Naive thymus-derived CD4-positive, alpha-beta T cell (primary cell): ENCODE results near the gene MBD3L3. TPM values are rescaled to one million over a fixed set of nuclear protein-coding genes. Genes with fewer than 3 reads are reported as not detected.
A peak's percentile ranks its signal among the peaks of the same experiment; 100 is the strongest.

ENCODE experiments used
- ATAC-seq: fragments of 150-1000 bp; cut with Tn5 transposase; 2 replicates; pipeline ENCODE4 v1.10.0; 2021; ENCODE audit warnings: mild to moderate bottlenecking, moderate library complexity
- CTCF ChIA-PET: fragments of 350-600 bp; sonication (Branson Sonifier 250); formaldehyde crosslinking; loops from one replicate; lab custom pipeline; 2021; ENCODE audit warnings: antibody characterized with exemption; lab: Charles Lee
- POLR2A ChIA-PET: fragments of 350-600 bp; sonication (Branson Sonifier 250); formaldehyde crosslinking; loops from one replicate; lab custom pipeline; 2021; ENCODE audit warnings: antibody characterized with exemption, inconsistent platforms; lab: Charles Lee
- DNase-seq, 9 donors: peaks; one replicate each; pipeline versions ENCODE4 v3.0.0 to v3.0.0-alpha.2; 2020 to 2022; ENCODE audit warnings: mixed read lengths in 1 of 9
- H3K27ac ChIP-seq: one replicate; pipeline ENCODE4 v1.7.0; 2013; ENCODE audit warnings: mild to moderate bottlenecking, low read depth, low read length, moderate library complexity
- H3K27me3 ChIP-seq, 2 donors: one replicate each; pipeline ENCODE4 v1.7.0; 2013; ENCODE audit warnings: low read length in 2 of 2, mild to moderate bottlenecking in 2 of 2, moderate library complexity in 2 of 2; ENCODE audit not compliant: control insufficient read depth in 2 of 2, insufficient read depth in 2 of 2
- H3K36me3 ChIP-seq, 3 experiments: 1 replicate in 2 of 3; 2 replicates in 1 of 3; pipeline ENCODE4 v1.7.0; 2013; ENCODE audit warnings: low read length in 3 of 3, mild to moderate bottlenecking in 3 of 3, moderate library complexity in 1 of 3; ENCODE audit not compliant: insufficient read depth in 3 of 3, control insufficient read depth in 2 of 3
- H3K4me1 ChIP-seq, 2 donors: one replicate each; pipeline ENCODE4 v1.7.0; 2013; ENCODE audit warnings: low read length in 2 of 2, mild to moderate bottlenecking in 2 of 2, moderate library complexity in 1 of 2; ENCODE audit not compliant: control insufficient read depth in 2 of 2, insufficient read depth in 2 of 2
- H3K4me3 ChIP-seq: 2 replicates; pipeline ENCODE4 v1.7.0; 2013; ENCODE audit warnings: mild to moderate bottlenecking, low read length
- H3K9me3 ChIP-seq, 3 experiments: 1 replicate in 2 of 3; 2 replicates in 1 of 3; pipeline ENCODE4 v1.7.0; 2013; ENCODE audit warnings: low read length in 3 of 3; ENCODE audit not compliant: control insufficient read depth in 2 of 3
- H3K27ac Mint-ChIP-seq, 9 donors: one replicate each; pipeline ENCODE4 v1.8.0; 2020 to 2022; ENCODE audit warnings: mixed read lengths in 9 of 9, mild to moderate bottlenecking in 8 of 9, moderate library complexity in 5 of 9, inconsistent platforms in 2 of 9
- H3K27me3 Mint-ChIP-seq, 5 donors: one replicate each; pipeline ENCODE4 v1.8.0; 2021 to 2022; ENCODE audit warnings: mixed read lengths in 5 of 5, mild to moderate bottlenecking in 1 of 5
- H3K36me3 Mint-ChIP-seq, 5 donors: one replicate each; pipeline ENCODE4 v1.8.0; 2020 to 2022; ENCODE audit warnings: mixed read lengths in 5 of 5, mild to moderate bottlenecking in 3 of 5, inconsistent platforms in 1 of 5
- H3K4me1 Mint-ChIP-seq, 7 donors: one replicate each; pipeline ENCODE4 v1.8.0; 2020 to 2022; ENCODE audit warnings: mixed read lengths in 7 of 7, mild to moderate bottlenecking in 3 of 7, inconsistent platforms in 1 of 7
- H3K4me3 Mint-ChIP-seq, 10 donors: one replicate each; pipeline ENCODE4 v1.8.0; 2020 to 2022; ENCODE audit warnings: mild to moderate bottlenecking in 10 of 10, mixed read lengths in 10 of 10, moderate library complexity in 6 of 10, inconsistent platforms in 2 of 10
- H3K9me3 Mint-ChIP-seq, 11 donors: one replicate each; pipeline ENCODE4 v1.8.0; 2020 to 2022; ENCODE audit warnings: mixed read lengths in 11 of 11, mild to moderate bottlenecking in 4 of 11, inconsistent platforms in 1 of 11, moderate library complexity in 1 of 11
- intact Hi-C, 2 donors: fragments of 100-400 bp; cut with micrococcal nuclease; formaldehyde crosslinking; loops; one replicate each; pipeline ENCODE4 v1.15.1; 2023
- polyA plus RNA-seq, 2 donors: library from polyadenylated mRNA; unstranded; fragments of 300-500 nt; fragmentation: Illumina TruSeq; gene quantifications; one replicate each; pipeline ENCODE4 v1.2.3, GENCODE V29; 2021
- total RNA-seq, 6 experiments: library from RNA in 5 of 6; stranded (reverse) in 5 of 6; gene quantifications; 1 replicate in 5 of 6; 2 replicates in 1 of 6; pipeline ENCODE4 v1.2.3 and lab custom pipeline; 2021 to 2026

Gene MBD3L3
- total and polyA plus RNA-seq, 7 experiments from 2014 or later = not detected

- ATAC-seq (no peak), DNase-seq (no peak)
- H3K9me3 Mint-ChIP-seq = peaks cover 4 to 63% (median 51%) of the 10 kb centered on the region in 11 donors
- no peaks in the 10 kb centered on the region for H3K27me3 Mint-ChIP-seq
- Histone ChIP-seq H3K9me3 (peaks cover 6 to 50% (median 25%) of the 10 kb centered on the region in 3 experiments), H3K4me1 (peaks cover 0 to 3% of the 10 kb centered on the region in 2 donors), H3K4me3 (no peak overlapping the region), H3K36me3 (peaks cover 59 to 92% (median 73%) of the 10 kb centered on the region in 3 experiments), H3K27ac (no peak overlapping the region), H3K27me3 (no peaks in the 10 kb centered on the region)
- intact Hi-C loops = no loop called here
- H3K36me3 Mint-ChIP-seq = peaks cover 26 to 90% (median 76%) of the 10 kb centered on the region in 5 donors
- H3K27ac Mint-ChIP-seq = no peak overlapping the region
- no peak overlapping the region for H3K4me3 Mint-ChIP-seq
- POLR2A ChIA-PET = interaction anchor here (1.4 kb wide), 1 partner anchor 23 kb away, joined by 5 read pairs; no protein-coding TSS in a partner anchor
- CTCF ChIA-PET = no interaction called here
- peaks cover 6 to 17% (median 10%) of the 10 kb centered on the region in 7 donors for H3K4me1 Mint-ChIP-seq
These were observed 17.7 kb upstream of the MBD3L3 start for GRCh38 chr19:7076151-7076550.

GRCh38 chr19:7074705-7075282 is 16.3 kb upstream of the MBD3L3 start:
- Mint-ChIP-seq H3K27ac (peak overlapping the region in 1 of 9 donors; percentile 48), H3K36me3 (peaks cover 26 to 83% (median 65%) of the 10 kb centered on the region in 5 donors), H3K27me3 (no peaks in the 10 kb centered on the region), H3K4me1 (peaks cover 7 to 30% (median 16%) of the 10 kb centered on the region in 7 donors), H3K4me3 (no peak overlapping the region), H3K9me3 (peaks cover 4 to 50% (median 39%) of the 10 kb centered on the region in 11 donors)
- POLR2A ChIA-PET = interaction anchor here (0.7 kb wide), 1 partner anchor 1376 kb away, joined by 4 read pairs; no protein-coding TSS in a partner anchor
- no peak for DNase-seq
- intact Hi-C loops = no loop called here
- no peak overlapping the region for H3K4me3 ChIP-seq
- peaks cover 7 to 9% of the 10 kb centered on the region in 2 donors for H3K4me1 ChIP-seq
- H3K27ac ChIP-seq = no peak overlapping the region
- peaks cover 52 to 86% (median 61%) of the 10 kb centered on the region in 3 experiments for H3K36me3 ChIP-seq
- peaks cover 0 to 36% (median 11%) of the 10 kb centered on the region in 3 experiments for H3K9me3 ChIP-seq
- CTCF ChIA-PET = no interaction called here
- no peaks in the 10 kb centered on the region for H3K27me3 ChIP-seq
- no peak for ATAC-seq

- Mint-ChIP-seq H3K4me1 (peaks cover 7 to 43% (median 21%) of the 10 kb centered on the region in 7 donors), H3K27me3 (no peaks in the 10 kb centered on the region), H3K36me3 (peaks cover 7 to 63% (median 44%) of the 10 kb centered on the region in 5 donors), H3K9me3 (peaks cover 0 to 27% (median 16%) of the 10 kb centered on the region in 11 donors), H3K4me3 (peak overlapping the region in 9 of 10 donors; percentile 21 to 81 (median 59)), H3K27ac (peak overlapping the region in 5 of 9 donors; percentile 27 to 75 (median 38))
- DNase-seq = no peak
- Histone ChIP-seq H3K4me1 (peaks cover 14% of the 10 kb centered on the region in 2 donors), H3K4me3 (no peak overlapping the region), H3K27ac (no peak overlapping the region), H3K27me3 (no peaks in the 10 kb centered on the region), H3K9me3 (peaks cover 0 to 14% (median 7%) of the 10 kb centered on the region in 3 experiments), H3K36me3 (peaks cover 32 to 69% (median 40%) of the 10 kb centered on the region in 3 experiments)
- intact Hi-C loops = no loop called here
- ATAC-seq = no peak
- CTCF ChIA-PET = no interaction called here
- POLR2A ChIA-PET = interaction anchor here (1.2 to 1.7 kb wide), 2 partner anchors 14 to 20 kb away, joined by 3 to 4 read pairs; no protein-coding TSS in a partner anchor
These were observed 14.1 kb upstream of the MBD3L3 start for GRCh38 chr19:7072541-7072940.

- H3K27ac ChIP-seq = peak overlapping the region; percentile 84
- Mint-ChIP-seq H3K27me3 (no peaks in the 10 kb centered on the region), H3K4me3 (peak overlapping the region; percentile 90 to 98 (median 94)), H3K27ac (peak overlapping the region; percentile 63 to 95 (median 94)), H3K9me3 (peaks cover 0 to 12% (median 2%) of the 10 kb centered on the region in 11 donors), H3K4me1 (peaks cover 7 to 43% (median 21%) of the 10 kb centered on the region in 7 donors), H3K36me3 (peaks cover 6 to 38% (median 22%) of the 10 kb centered on the region in 5 donors)
- ATAC-seq (peak; percentile 2), DNase-seq (peak in 1 of 9 donors; percentile 37)
- ChIA-PET CTCF (interaction anchor here (0.9 to 1.2 kb wide), 2 partner anchors 30 to 33 kb away, joined by 3 read pairs; no protein-coding TSS in a partner anchor), POLR2A (interaction anchor here (0.6 to 3.1 kb wide), 21 partner anchors 8 to 799 kb away, joined by 3 to 23 read pairs (median 5); partner anchors contain the start of genes ARHGEF18, GPR108, PET100 and XAB2)
- no peaks in the 10 kb centered on the region for H3K9me3 ChIP-seq
- intact Hi-C loops = loop anchor here (1.0 to 10.0 kb wide), 5 partner anchors 13 to 1165 kb away; partner anchors contain the start of genes CTXN1 (in 1 of the 2), GPR108 (in 1 of the 2), NDUFA11 (in 1 of the 2) and SNAPC2 (in 1 of the 2)
- peak overlapping the region; percentile 100 for H3K4me3 ChIP-seq
- H3K4me1 ChIP-seq = peaks cover 14% of the 10 kb centered on the region in 2 donors
- no peaks in the 10 kb centered on the region for H3K27me3 ChIP-seq
- peaks cover 11 to 42% (median 14%) of the 10 kb centered on the region in 3 experiments for H3K36me3 ChIP-seq
These were observed 11.4 kb upstream of the MBD3L3 start for GRCh38 chr19:7069904-7070226.

- peak within 1 kb of the TSS; percentile 63 to 95 (median 94) for H3K27ac Mint-ChIP-seq
- POLR2A ChIA-PET = interaction anchor here (0.6 to 3.1 kb wide), 23 partner anchors 8 to 800 kb away, joined by 3 to 23 read pairs (median 5); partner anchors contain the start of genes ARHGEF18, GPR108, PET100 and XAB2
- no peaks in the 10 kb centered on the region for H3K27me3 Mint-ChIP-seq
- peak within 1 kb of the TSS; percentile 90 to 98 (median 94) for H3K4me3 Mint-ChIP-seq
- H3K4me1 Mint-ChIP-seq = peaks cover 7 to 40% (median 19%) of the 10 kb centered on the region in 7 donors
- CTCF ChIA-PET = interaction anchor here (0.6 to 1.2 kb wide), 5 partner anchors 9 to 331 kb away, joined by 3 read pairs; no protein-coding TSS in a partner anchor
- Histone ChIP-seq H3K9me3 (no peaks in the 10 kb centered on the region), H3K4me1 (peaks cover 14% of the 10 kb centered on the region in 2 donors), H3K27ac (peak within 1 kb of the TSS; percentile 84), H3K36me3 (peaks cover 11 to 36% (median 12%) of the 10 kb centered on the region in 3 experiments), H3K4me3 (peak within 1 kb of the TSS; percentile 100), H3K27me3 (no peaks in the 10 kb centered on the region)
- peak; percentile 93 to 100 (median 99) for DNase-seq
- ATAC-seq = peak; percentile 99
- intact Hi-C loops = loop anchor here (1.0 to 10.0 kb wide), 5 partner anchors 14 to 1164 kb away; partner anchors contain the start of genes CTXN1 (in 1 of the 2), GPR108 (in 1 of the 2), NDUFA11 (in 1 of the 2) and SNAPC2 (in 1 of the 2)
- peaks cover 0 to 9% (median under 1%) of the 10 kb centered on the region in 11 donors for H3K9me3 Mint-ChIP-seq
- peaks cover 6 to 33% (median 20%) of the 10 kb centered on the region in 5 donors for H3K36me3 Mint-ChIP-seq
These were observed 10.8 kb upstream of the MBD3L3 start, which contains the start of gene ZNF557 for GRCh38 chr19:7069042-7069903. Gene ZNF557, plus strand, starts transcription at chr19:7069703. Its CDS starts 5,372 bp downstream, at chr19:7075075.
